ENCODE measurements around the gene SMAD9. TPM values are rescaled to one million over a fixed set of nuclear protein-coding genes. Genes with fewer than 3 reads are reported as not detected.
"Not testable (repeated sequence)": the region's sequence is repeated elsewhere in the genome, so short reads cannot be mapped to it uniquely, and the experiment has no call there.

SMAD9 gene
- total RNA-seq, 2 experiments from 2014 or later = not detected

DNA sequence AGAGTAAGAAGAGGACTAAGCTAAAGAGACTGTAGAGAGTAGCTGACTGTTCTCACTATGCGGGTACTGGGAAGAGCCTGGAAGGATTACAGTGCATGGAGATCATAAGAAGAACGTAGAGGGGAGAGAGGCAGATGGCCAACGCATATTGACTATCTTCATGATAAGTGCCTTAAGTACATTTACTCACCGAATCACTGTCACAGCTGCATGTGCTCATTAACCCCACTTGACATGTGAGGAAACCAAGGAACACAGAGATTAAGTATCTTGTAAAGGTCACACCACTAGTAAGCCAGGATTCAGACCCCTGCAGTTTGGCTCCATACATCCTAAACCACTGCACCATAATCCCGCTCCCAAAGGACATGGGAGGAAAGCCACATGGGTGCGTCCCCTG, 34.1 kb downstream of the SMAD9 start:
- no peak for DNase-seq
- Histone ChIP-seq H3K36me3 (ENCODE audit: insufficient read depth, low read length) (no peaks in the 10 kb centered on the region), H3K27me3 (ENCODE audit: control insufficient read depth in 1 of 2, insufficient read depth in 2 of 2, low read length in 2 of 2) (peaks cover 0 to 3% of the 10 kb centered on the region in 2 experiments), H3K4me3 (ENCODE audit: low read length) (no peak overlapping the region), H3K9me3 (ENCODE audit: control insufficient read depth in 1 of 2, insufficient read depth in 1 of 2, low read length in 2 of 2) (no peaks in the 10 kb centered on the region), H3K4me1 (ENCODE audit: insufficient read depth, low read length) (no peaks in the 10 kb centered on the region), H3K27ac (ENCODE audit: low read depth in 1 of 2, low read length in 2 of 2) (no peak overlapping the region)
- TF ChIP-seq, protein P1, sequence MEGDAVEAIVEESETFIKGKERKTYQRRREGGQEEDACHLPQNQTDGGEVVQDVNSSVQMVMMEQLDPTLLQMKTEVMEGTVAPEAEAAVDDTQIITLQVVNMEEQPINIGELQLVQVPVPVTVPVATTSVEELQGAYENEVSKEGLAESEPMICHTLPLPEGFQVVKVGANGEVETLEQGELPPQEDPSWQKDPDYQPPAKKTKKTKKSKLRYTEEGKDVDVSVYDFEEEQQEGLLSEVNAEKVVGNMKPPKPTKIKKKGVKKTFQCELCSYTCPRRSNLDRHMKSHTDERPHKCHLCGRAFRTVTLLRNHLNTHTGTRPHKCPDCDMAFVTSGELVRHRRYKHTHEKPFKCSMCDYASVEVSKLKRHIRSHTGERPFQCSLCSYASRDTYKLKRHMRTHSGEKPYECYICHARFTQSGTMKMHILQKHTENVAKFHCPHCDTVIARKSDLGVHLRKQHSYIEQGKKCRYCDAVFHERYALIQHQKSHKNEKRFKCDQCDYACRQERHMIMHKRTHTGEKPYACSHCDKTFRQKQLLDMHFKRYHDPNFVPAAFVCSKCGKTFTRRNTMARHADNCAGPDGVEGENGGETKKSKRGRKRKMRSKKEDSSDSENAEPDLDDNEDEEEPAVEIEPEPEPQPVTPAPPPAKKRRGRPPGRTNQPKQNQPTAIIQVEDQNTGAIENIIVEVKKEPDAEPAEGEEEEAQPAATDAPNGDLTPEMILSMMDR (IDR thresholded peaks at IDR 0.05) = no peak
- no peaks in the 10 kb centered on the region for H3K36me3 Mint-ChIP-seq (ENCODE audit: low read depth)
- H3K4me1 Mint-ChIP-seq (ENCODE audit: low read depth) = no peaks in the 10 kb centered on the region
- H3K9me3 Mint-ChIP-seq = no peaks in the 10 kb centered on the region
- ChIA-PET POLR2A (no interaction called here), CTCF (no interaction called here)
- intact Hi-C loops (cut with DNase I, micrococcal nuclease) = no loop called here
- no peak overlapping the region for H3K27ac Mint-ChIP-seq
- peaks cover 34% of the 10 kb centered on the region for H3K27me3 Mint-ChIP-seq
- no peak for ATAC-seq (ENCODE audit: poor library complexity)
- H3K4me3 Mint-ChIP-seq = no peak overlapping the region

DNA sequence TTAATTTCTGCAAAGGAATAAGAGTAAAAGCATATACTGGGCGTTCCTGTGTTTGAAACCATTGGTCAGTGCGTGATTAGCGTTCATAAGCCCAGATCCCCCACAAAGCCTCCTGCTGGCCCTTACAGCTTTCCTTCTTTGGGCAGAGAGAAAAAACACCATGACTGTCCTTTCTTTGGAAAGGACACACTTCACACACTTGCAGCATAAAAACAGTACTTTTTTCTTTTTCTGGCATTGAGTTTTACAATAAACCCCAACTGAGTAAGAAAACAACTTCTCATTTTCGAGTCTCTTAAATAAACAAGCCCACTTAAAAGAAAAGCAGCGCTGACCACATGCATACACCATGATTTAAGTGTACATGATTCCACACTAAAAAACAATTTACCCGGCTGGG, 35.8 kb downstream of the SMAD9 start:
- Histone ChIP-seq H3K36me3 (ENCODE audit: insufficient read depth, low read length) (no peaks in the 10 kb centered on the region), H3K27ac (ENCODE audit: low read depth in 1 of 2, low read length in 2 of 2) (no peak overlapping the region), H3K27me3 (ENCODE audit: control insufficient read depth in 1 of 2, insufficient read depth in 2 of 2, low read length in 2 of 2) (no peaks in the 10 kb centered on the region), H3K4me1 (ENCODE audit: insufficient read depth, low read length) (no peaks in the 10 kb centered on the region), H3K4me3 (ENCODE audit: low read length) (no peak overlapping the region), H3K9me3 (ENCODE audit: control insufficient read depth in 1 of 2, insufficient read depth in 1 of 2, low read length in 2 of 2) (peaks cover 0 to 4% of the 10 kb centered on the region in 2 experiments)
- ChIA-PET CTCF (no interaction called here), POLR2A (no interaction called here)
- no peak for DNase-seq
- no peak overlapping the region for H3K4me3 Mint-ChIP-seq
- no peak overlapping the region for H3K27ac Mint-ChIP-seq
- intact Hi-C loops (cut with DNase I, micrococcal nuclease) = no loop called here
- ATAC-seq (ENCODE audit: poor library complexity) = no peak
- no peaks in the 10 kb centered on the region for H3K36me3 Mint-ChIP-seq (ENCODE audit: low read depth)
- no peaks in the 10 kb centered on the region for H3K4me1 Mint-ChIP-seq (ENCODE audit: low read depth)
- peaks cover 29% of the 10 kb centered on the region for H3K27me3 Mint-ChIP-seq
- H3K9me3 Mint-ChIP-seq = no peaks in the 10 kb centered on the region
- TF ChIP-seq, protein P1 (IDR thresholded peaks at IDR 0.05) = no peak

DNA sequence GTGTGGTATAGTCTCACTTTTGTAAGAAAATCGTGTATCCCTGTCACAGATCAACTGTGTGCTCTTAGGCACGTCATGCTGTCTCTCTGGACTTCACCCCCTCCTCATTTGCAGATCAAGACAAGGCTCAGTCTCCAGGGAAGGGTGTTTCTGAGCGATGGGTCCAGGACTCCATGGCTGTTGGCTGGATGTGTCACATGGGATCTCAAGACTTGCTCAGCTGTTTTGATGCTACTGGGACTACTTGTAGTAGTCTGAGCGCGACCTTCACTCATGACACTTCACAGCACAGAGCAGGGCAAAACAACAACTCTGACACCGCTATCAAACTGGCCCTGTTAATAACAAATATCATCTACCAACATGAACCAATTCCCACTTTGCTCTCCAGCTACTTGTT, 36.2 kb downstream of the SMAD9 start:
- H3K27ac Mint-ChIP-seq = no peak overlapping the region
- peaks cover 33% of the 10 kb centered on the region for H3K27me3 Mint-ChIP-seq
- Histone ChIP-seq H3K9me3 (ENCODE audit: control insufficient read depth in 1 of 2, insufficient read depth in 1 of 2, low read length in 2 of 2) (peaks cover 0 to 4% of the 10 kb centered on the region in 2 experiments), H3K4me3 (ENCODE audit: low read length) (no peak overlapping the region), H3K36me3 (ENCODE audit: insufficient read depth, low read length) (no peaks in the 10 kb centered on the region), H3K27ac (ENCODE audit: low read depth in 1 of 2, low read length in 2 of 2) (no peak overlapping the region), H3K27me3 (ENCODE audit: control insufficient read depth in 1 of 2, insufficient read depth in 2 of 2, low read length in 2 of 2) (no peaks in the 10 kb centered on the region), H3K4me1 (ENCODE audit: insufficient read depth, low read length) (no peaks in the 10 kb centered on the region)
- no peaks in the 10 kb centered on the region for H3K36me3 Mint-ChIP-seq (ENCODE audit: low read depth)
- ChIA-PET CTCF (no interaction called here), POLR2A (interaction anchor here (0.6 kb wide), 1 partner anchor 116 kb away, joined by 3 read pairs; no protein-coding TSS in a partner anchor)
- ATAC-seq (ENCODE audit: poor library complexity) = no peak
- TF ChIP-seq, protein P1 (IDR thresholded peaks at IDR 0.05) = no peak
- intact Hi-C loops (cut with DNase I, micrococcal nuclease) = no loop called here
- H3K4me1 Mint-ChIP-seq (ENCODE audit: low read depth) = no peaks in the 10 kb centered on the region
- no peaks in the 10 kb centered on the region for H3K9me3 Mint-ChIP-seq
- no peak for DNase-seq
- no peak overlapping the region for H3K4me3 Mint-ChIP-seq

DNA sequence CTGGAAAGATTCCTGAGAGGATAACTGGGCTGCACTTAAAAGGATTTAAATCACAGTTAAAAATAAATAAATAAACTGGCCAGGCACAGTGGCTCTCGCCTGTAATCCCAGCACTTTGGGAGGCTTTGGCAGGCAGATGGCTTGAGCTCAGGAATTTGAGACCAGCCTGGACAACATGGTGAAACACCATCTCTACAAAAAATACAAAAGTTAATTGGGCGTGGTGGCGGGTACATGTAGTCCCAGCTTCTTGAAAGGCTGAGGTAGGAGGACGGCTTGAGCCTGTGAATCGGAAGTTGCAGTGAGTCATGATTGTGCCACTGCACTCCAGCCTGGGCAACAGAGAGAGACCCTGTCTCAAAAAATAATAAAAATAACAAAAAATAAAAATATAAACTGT, 36.6 kb downstream of the SMAD9 start:
- H3K9me3 Mint-ChIP-seq; H3K36me3 ChIP-seq (ENCODE audit: insufficient read depth, low read length); H3K4me3 ChIP-seq (ENCODE audit: low read length); H3K36me3 Mint-ChIP-seq (ENCODE audit: low read depth); DNase-seq; H3K4me1 ChIP-seq (ENCODE audit: insufficient read depth, low read length); CTCF ChIA-PET; H3K4me3 Mint-ChIP-seq; H3K27ac ChIP-seq (ENCODE audit: low read depth in 1 of 2, low read length in 2 of 2); H3K27me3 ChIP-seq (ENCODE audit: control insufficient read depth in 1 of 2, insufficient read depth in 2 of 2, low read length in 2 of 2); H3K4me1 Mint-ChIP-seq (ENCODE audit: low read depth); ATAC-seq (ENCODE audit: poor library complexity); intact Hi-C loops (cut with DNase I, micrococcal nuclease); H3K27ac Mint-ChIP-seq; H3K9me3 ChIP-seq (ENCODE audit: control insufficient read depth in 1 of 2, insufficient read depth in 1 of 2, low read length in 2 of 2): not testable (repeated sequence)
- peaks cover 30% of the 10 kb centered on the region for H3K27me3 Mint-ChIP-seq
- POLR2A ChIA-PET = interaction anchor here (0.6 kb wide), 1 partner anchor 117 kb away, joined by 3 read pairs; no protein-coding TSS in a partner anchor
